ENCODE results near the gene RTF1. TPM values are rescaled to one million over a fixed set of nuclear protein-coding genes. Genes with fewer than 3 reads are reported as not detected.
"Not testable (repeated sequence)": the region's sequence is repeated elsewhere in the genome, so short reads cannot be mapped to it uniquely, and the experiment has no call there.

The RTF1 gene
- polyA plus RNA-seq, 3 donors, result 11.2 to 19.1 (median 15.0) TPM

GRCh38 chr15:41437448-41437847 lies 20.6 kb downstream of the RTF1 start:
- WGBS (ENCODE audit: insufficient coverage), result 86% methylated on average over 3 of the region's 4 CpGs
- Mint-ChIP-seq H3K9me3 (no peaks in the 10 kb centered on the region), H3K27me3 (ENCODE audit: low read depth in 3 of 3) (peaks cover 0 to 2% (median 0%) of the 10 kb centered on the region in 3 donors), H3K27ac (peak overlapping the region in 2 of 7 donors; percentile 43 to 71), H3K4me1 (peaks cover 3% of the 10 kb centered on the region), H3K36me3 (peaks cover 35 to 62% of the 10 kb centered on the region in 2 donors), H3K4me3 (no peak overlapping the region)
- intact Hi-C loops (cut with micrococcal nuclease), result no loop called here
- H3K4me2 ChIP-seq (replicated peaks; ENCODE audit: extremely low read depth, low read length, poor library complexity, severe bottlenecking), result no peak overlapping the region
- DNase-seq, result no peak
- no peak overlapping the region for H3K9ac ChIP-seq (ENCODE audit: insufficient read depth, low read length, poor library complexity, severe bottlenecking)
- H4K20me1 ChIP-seq (ENCODE audit: insufficient read depth, low read length), result peaks cover 12% of the 10 kb centered on the region
- H3K27ac ChIP-seq (ENCODE audit: low read depth in 1 of 2, low read length in 2 of 2), result peak overlapping the region in 1 of 2 donors; percentile 12
- no peak overlapping the region for H3K4me3 ChIP-seq (replicated peaks in 1 of 3; ENCODE audit: low read depth in 2 of 3, low read length in 3 of 3)
- peaks cover 33% of the 10 kb centered on the region for H3K79me2 ChIP-seq (ENCODE audit: insufficient read depth, low read length)
- no peaks in the 10 kb centered on the region for H3K4me1 ChIP-seq (ENCODE audit: control insufficient read depth in 1 of 2, insufficient read depth in 2 of 2, low read length in 2 of 2)
- no peak overlapping the region for H2AFZ ChIP-seq (ENCODE audit: insufficient read depth, low read depth, low read length, poor library complexity, severe bottlenecking)
- H3K9me3 ChIP-seq (replicated peaks in 1 of 2; ENCODE audit: control insufficient read depth in 1 of 2, insufficient read depth in 1 of 2, low read length in 2 of 2), result no peaks in the 10 kb centered on the region
- peaks cover 28 to 65% of the 10 kb centered on the region in 2 donors for H3K36me3 ChIP-seq (replicated peaks in 1 of 2; ENCODE audit: control insufficient read depth in 1 of 2, insufficient read depth in 2 of 2, low read length in 2 of 2)
- H3K27me3 ChIP-seq (ENCODE audit: control insufficient read depth in 2 of 2, insufficient read depth in 2 of 2, low read length in 2 of 2), result no peaks in the 10 kb centered on the region
- no peak for TF ChIP-seq CTCF (IDR thresholded peaks at IDR 0.05)

GRCh38 chr15:41438206-41438605 lies 21.3 kb downstream of the RTF1 start:
- Mint-ChIP-seq H3K27ac (peak overlapping the region in 4 of 7 donors; percentile 27 to 50 (median 39)), H3K36me3 (peaks cover 38 to 62% of the 10 kb centered on the region in 2 donors), H3K9me3 (no peaks in the 10 kb centered on the region), H3K4me1 (peaks cover 3% of the 10 kb centered on the region), H3K4me3 (no peak overlapping the region), H3K27me3 (ENCODE audit: low read depth in 3 of 3) (peaks cover 0 to 2% (median 0%) of the 10 kb centered on the region in 3 donors)
- TF ChIP-seq CTCF (IDR thresholded peaks at IDR 0.05), result no peak
- H4K20me1 ChIP-seq (ENCODE audit: insufficient read depth, low read length), result peaks cover 12% of the 10 kb centered on the region
- intact Hi-C loops (cut with micrococcal nuclease), result no loop called here
- 100% methylated on average over 3 of the region's 11 CpGs for WGBS (ENCODE audit: insufficient coverage)
- H2AFZ ChIP-seq (ENCODE audit: insufficient read depth, low read depth, low read length, poor library complexity, severe bottlenecking), result no peak overlapping the region
- no peak overlapping the region for H3K9ac ChIP-seq (ENCODE audit: insufficient read depth, low read length, poor library complexity, severe bottlenecking)
- H3K4me3 ChIP-seq (replicated peaks in 1 of 3; ENCODE audit: low read depth in 2 of 3, low read length in 3 of 3), result no peak overlapping the region
- H3K4me2 ChIP-seq (replicated peaks; ENCODE audit: extremely low read depth, low read length, poor library complexity, severe bottlenecking), result no peak overlapping the region
- H3K27ac ChIP-seq (ENCODE audit: low read depth in 1 of 2, low read length in 2 of 2), result peak overlapping the region in 1 of 2 donors; percentile 12
- H3K27me3 ChIP-seq (ENCODE audit: control insufficient read depth in 2 of 2, insufficient read depth in 2 of 2, low read length in 2 of 2), result no peaks in the 10 kb centered on the region
- H3K4me1 ChIP-seq (ENCODE audit: control insufficient read depth in 1 of 2, insufficient read depth in 2 of 2, low read length in 2 of 2), result no peaks in the 10 kb centered on the region
- no peak for DNase-seq
- H3K9me3 ChIP-seq (replicated peaks in 1 of 2; ENCODE audit: control insufficient read depth in 1 of 2, insufficient read depth in 1 of 2, low read length in 2 of 2), result no peaks in the 10 kb centered on the region
- H3K36me3 ChIP-seq (replicated peaks in 1 of 2; ENCODE audit: control insufficient read depth in 1 of 2, insufficient read depth in 2 of 2, low read length in 2 of 2), result peaks cover 30 to 72% of the 10 kb centered on the region in 2 donors
- peaks cover 26% of the 10 kb centered on the region for H3K79me2 ChIP-seq (ENCODE audit: insufficient read depth, low read length)

GRCh38 chr15:41438745-41439144 lies 21.9 kb downstream of the RTF1 start:
- peaks cover 32 to 71% of the 10 kb centered on the region in 2 donors for H3K36me3 ChIP-seq (replicated peaks in 1 of 2; ENCODE audit: control insufficient read depth in 1 of 2, insufficient read depth in 2 of 2, low read length in 2 of 2)
- H3K4me3 Mint-ChIP-seq; H3K9me3 ChIP-seq (replicated peaks in 1 of 2; ENCODE audit: control insufficient read depth in 1 of 2, insufficient read depth in 1 of 2, low read length in 2 of 2); H3K27me3 ChIP-seq (ENCODE audit: control insufficient read depth in 2 of 2, insufficient read depth in 2 of 2, low read length in 2 of 2); H3K4me1 Mint-ChIP-seq; intact Hi-C loops (cut with micrococcal nuclease); H3K27me3 Mint-ChIP-seq (ENCODE audit: low read depth in 3 of 3); H3K4me2 ChIP-seq (replicated peaks; ENCODE audit: extremely low read depth, low read length, poor library complexity, severe bottlenecking); H3K27ac ChIP-seq (ENCODE audit: low read depth in 1 of 2, low read length in 2 of 2); H2AFZ ChIP-seq (ENCODE audit: insufficient read depth, low read depth, low read length, poor library complexity, severe bottlenecking); H4K20me1 ChIP-seq (ENCODE audit: insufficient read depth, low read length); DNase-seq; H3K9me3 Mint-ChIP-seq; H3K4me3 ChIP-seq (replicated peaks in 1 of 3; ENCODE audit: low read depth in 2 of 3, low read length in 3 of 3); H3K9ac ChIP-seq (ENCODE audit: insufficient read depth, low read length, poor library complexity, severe bottlenecking); H3K4me1 ChIP-seq (ENCODE audit: control insufficient read depth in 1 of 2, insufficient read depth in 2 of 2, low read length in 2 of 2): not testable (repeated sequence)
- H3K36me3 Mint-ChIP-seq, result peaks cover 41 to 65% of the 10 kb centered on the region in 2 donors
- peaks cover 21% of the 10 kb centered on the region for H3K79me2 ChIP-seq (ENCODE audit: insufficient read depth, low read length)
- 100% methylated on average over 3 of the region's 5 CpGs for WGBS (ENCODE audit: insufficient coverage)
- peak overlapping the region in 3 of 7 donors; percentile 30 to 64 (median 31) for H3K27ac Mint-ChIP-seq

Measured in CD14-positive monocyte (primary cell).